Fibroblast of skin of left biceps (primary cell): ENCODE results near the gene POLL.
A peak's percentile ranks its signal among the peaks of the same experiment; 100 is the strongest.
"Not testable (repeated sequence)": the region's sequence is repeated elsewhere in the genome, so short reads cannot be mapped to it uniquely, and the experiment has no call there.

Source experiments
- DNase-seq, 2 experiments: peaks; one replicate each; pipeline ENCODE4 v3.0.0-alpha.2; 2013; ENCODE audit warnings: low read depth in 2 of 2

Gene POLL

GRCh38 chr10:101611096-101611905 lies 23.2 kb upstream of the POLL start:
- DNase-seq = no peak

GRCh38 chr10:101609481-101609880 lies 21.4 kb upstream of the POLL start:
- no peak for DNase-seq

GRCh38 chr10:101607124-101607523 lies 19.1 kb upstream of the POLL start:
- no peak for DNase-seq

GRCh38 chr10:101602761-101603398 lies 14.8 kb upstream of the POLL start:
- peak; percentile 11 to 22 for DNase-seq

- DNase-seq = no peak
These were observed 13.5 kb upstream of the POLL start for GRCh38 chr10:101601541-101601940.

- no peak for DNase-seq
These were observed 9.2 kb upstream of the POLL start for GRCh38 chr10:101597091-101597900.

- DNase-seq = no peak
These were observed 7.8 kb upstream of the POLL start for GRCh38 chr10:101595591-101596433.

GRCh38 chr10:101593331-101593730 lies 5.3 kb upstream of the POLL start:
- DNase-seq = not testable (repeated sequence)

GRCh38 chr10:101588879-101589278 lies 822 bp upstream of the POLL start:
- no peak for DNase-seq

GRCh38 chr10:101585841-101586240 lies 2.2 kb downstream of the POLL start:
- no peak for DNase-seq

GRCh38 chr10:101580486-101581399 lies 7.3 kb downstream of the POLL start:
- no peak for DNase-seq

- DNase-seq = no peak
These were observed 8.6 kb downstream of the POLL start for GRCh38 chr10:101579516-101579870.

GRCh38 chr10:101578803-101579515 lies 9.1 kb downstream of the POLL start:
- no peak for DNase-seq

- DNase-seq = no peak
These were observed 9.9 kb downstream of the POLL start for GRCh38 chr10:101578192-101578591.

GRCh38 chr10:101577121-101577871 lies 10.8 kb downstream of the POLL start:
- DNase-seq = no peak

- no peak for DNase-seq
These were observed 11.7 kb downstream of the POLL start for GRCh38 chr10:101576211-101576863.

GRCh38 chr10:101575580-101576210 lies 12.4 kb downstream of the POLL start:
- DNase-seq = no peak

GRCh38 chr10:101575091-101575490 lies 13.0 kb downstream of the POLL start:
- no peak for DNase-seq
